GM18870 (cell line): ENCODE results near the gene KIAA1755.

ENCODE experiments used
- ATAC-seq: cut with Tn5 transposase; IDR thresholded peaks from one replicate; pipeline ENCODE4 v1.9.1; 2021; ENCODE audit warnings: moderate library complexity; ENCODE audit not compliant: unreplicated experiment

Gene KIAA1755

DNA sequence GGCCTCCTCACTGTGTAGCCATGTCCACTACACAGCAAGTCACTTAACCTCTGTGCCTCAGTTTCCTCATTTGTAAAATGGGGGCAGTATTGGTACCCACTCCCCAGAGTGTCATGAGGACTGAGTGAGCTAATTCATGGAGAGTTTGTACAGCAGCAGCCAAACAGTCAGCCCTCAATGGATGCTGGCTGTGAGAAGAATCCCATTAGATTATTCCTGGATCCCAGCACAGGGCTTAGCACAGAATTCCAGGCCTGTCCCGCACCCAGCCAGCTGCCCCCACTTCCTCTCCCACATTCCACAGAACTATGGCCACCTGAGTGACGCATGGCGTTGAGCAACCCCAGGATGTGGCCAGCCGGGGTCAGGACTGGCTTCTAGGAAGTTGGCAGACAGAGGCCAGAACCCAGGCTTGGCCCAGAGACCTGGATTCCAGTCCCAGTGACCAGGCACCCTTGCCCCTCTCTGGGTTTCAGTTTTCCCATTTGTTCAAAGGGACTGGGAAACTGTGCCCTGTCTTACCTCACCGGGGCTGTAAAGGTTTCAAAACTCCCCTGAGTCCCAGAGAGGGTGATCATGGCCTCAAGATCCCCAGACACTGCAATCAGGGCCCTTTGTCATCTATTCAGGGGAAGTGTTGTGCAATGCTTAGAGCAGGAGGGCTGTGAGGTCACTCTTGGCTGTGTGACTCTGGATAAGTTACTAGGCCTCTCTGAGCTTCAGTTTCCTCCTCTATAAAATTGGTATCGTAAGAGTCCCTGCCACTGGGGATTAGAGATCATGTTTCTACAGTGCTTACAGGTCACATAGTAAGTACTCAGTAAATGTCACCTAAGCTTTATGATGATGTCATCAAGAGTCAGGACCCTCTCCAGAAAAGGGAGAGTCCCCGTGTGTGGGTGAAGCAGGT is 92.4 kb downstream of the KIAA1755 start:
- no peak for ATAC-seq

GRCh38 chr20:38167328-38167850 is 93.1 kb downstream of the KIAA1755 start:
- no peak for ATAC-seq

DNA sequence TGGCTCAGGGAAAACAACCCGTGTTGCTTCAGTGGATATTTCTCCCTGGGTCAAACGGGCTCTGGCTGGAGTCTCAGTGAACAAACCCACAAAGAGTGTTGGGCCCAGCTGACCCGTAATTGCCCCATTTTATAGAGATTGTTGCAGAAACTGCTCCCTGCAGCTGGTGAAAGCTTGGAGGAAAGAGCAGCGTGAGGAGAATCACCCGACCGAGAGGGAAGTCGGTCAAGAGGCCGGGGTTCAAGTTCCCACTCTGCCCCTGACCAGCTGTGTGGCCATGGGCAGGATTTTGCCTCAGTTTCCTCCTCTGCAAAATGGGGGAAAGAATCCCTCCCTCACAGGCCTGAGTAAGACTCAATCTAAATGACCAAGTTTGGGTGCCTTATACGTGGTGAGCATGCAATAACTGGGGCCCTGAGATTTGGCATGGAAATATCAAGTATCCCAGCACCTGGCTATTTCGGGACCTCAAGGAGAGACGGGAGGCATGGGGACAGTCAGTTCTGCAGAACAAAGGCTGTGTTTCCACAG is 93.8 kb downstream of the KIAA1755 start:
- no peak for ATAC-seq

GRCh38 chr20:38165966-38166702 is 94.4 kb downstream of the KIAA1755 start:
- no peak for ATAC-seq

DNA sequence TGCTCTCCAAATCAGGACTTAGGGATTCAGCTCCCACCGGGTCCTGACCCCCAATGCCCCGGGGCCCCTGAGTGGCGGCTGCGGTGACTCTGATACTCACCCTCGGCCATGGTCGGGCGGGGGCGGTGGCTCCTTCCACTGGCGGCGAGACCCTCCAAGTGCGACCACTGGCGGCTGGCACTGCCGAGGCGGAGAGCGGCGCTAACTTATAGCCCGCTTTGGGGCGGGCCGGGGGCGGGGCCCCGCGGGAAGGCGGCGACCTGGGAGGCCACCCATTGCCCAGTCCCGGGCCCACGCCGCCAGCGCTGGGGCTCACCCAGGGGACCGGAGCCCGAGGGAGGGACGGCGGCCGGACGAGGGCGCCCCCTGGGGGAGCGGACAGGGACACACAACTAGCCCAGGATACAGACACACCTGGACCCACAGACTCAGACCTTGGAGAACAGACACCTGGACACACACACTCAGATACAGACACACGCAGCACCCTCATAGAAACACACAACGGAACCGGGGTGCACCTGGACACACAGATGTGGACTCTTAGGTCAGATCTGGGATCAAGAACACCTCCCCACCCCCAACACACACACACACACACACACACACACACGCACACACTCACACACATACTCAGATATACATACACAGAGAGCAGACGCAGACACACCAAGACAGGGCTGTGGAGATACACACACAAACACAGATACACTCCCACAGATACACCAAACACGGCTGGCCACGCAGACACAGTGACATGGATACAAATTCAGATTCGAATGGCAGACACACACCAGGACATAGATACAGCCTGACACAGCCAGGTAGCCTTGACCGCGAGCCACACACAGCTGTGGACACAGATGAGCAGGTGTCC is 95.2 kb downstream of the KIAA1755 start, which contains the start of gene TGM2:
TGM2 (minus strand) TSS at position 182 of the 877 bp plus-strand sequence; CDS start at position 110, 72 bp downstream.
- no peak for ATAC-seq

GRCh38 chr20:38164624-38165088 is 95.9 kb downstream of the KIAA1755 start:
- ATAC-seq = no peak

DNA sequence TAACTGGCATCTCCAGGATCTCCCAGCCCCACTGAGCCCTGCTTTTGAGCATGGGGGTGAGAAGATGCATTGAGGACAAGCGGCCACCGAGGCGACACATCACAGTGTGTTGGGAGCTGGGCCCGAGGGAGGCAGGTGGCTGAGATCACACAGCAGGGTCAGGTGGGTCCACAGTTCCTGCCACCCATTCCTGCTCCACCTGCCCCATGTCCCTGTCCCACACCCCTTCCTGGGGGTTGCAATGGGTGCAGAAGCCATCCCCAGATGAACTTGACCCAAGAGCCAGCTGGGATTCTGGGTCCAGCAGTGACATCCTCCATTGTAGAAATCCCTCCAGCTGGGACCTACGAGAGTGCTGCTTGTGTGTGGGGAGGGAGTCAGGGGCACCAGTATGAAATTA is 96.5 kb downstream of the KIAA1755 start:
- no peak for ATAC-seq

- ATAC-seq = no peak
These were observed 97.4 kb downstream of the KIAA1755 start for GRCh38 chr20:38162878-38163875.

- ATAC-seq = no peak
These were observed 98.4 kb downstream of the KIAA1755 start for GRCh38 chr20:38162149-38162548.

DNA sequence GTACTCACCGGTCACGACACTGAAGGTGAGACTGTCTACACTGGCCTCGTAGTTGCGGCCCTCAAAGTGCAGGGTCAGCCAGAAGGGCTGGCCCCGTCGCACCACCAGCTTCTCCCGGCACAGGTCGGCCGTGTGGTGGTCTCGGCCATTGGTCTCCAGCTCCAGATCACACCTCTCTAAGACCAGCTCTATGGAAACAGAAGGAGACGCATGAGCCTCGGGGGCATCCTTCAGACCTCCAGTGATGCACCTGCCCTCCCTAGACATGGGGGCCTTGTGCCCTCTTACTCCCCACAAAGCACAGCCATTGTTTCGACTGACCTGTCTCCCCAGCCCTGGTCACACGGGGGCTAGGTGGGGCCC is 99.1 kb downstream of the KIAA1755 start:
- no peak for ATAC-seq
